Endothelial cell of umbilical vein (primary cell): Measurements from ENCODE around the gene PLA2G4B. TPM values are rescaled to one million over a fixed set of nuclear protein-coding genes. Genes with fewer than 3 reads are reported as not detected.

Experiments used
- BruUV-seq: library from RNA; stranded (reverse); fragments of 400-500 nt; replicated peaks from 2 replicates; lab custom pipeline; 2021; lab: Mats Ljungman, UMichigan
- CTCF ChIA-PET: fragments of 300-600, 350-600 bp; sonication (Branson Sonifier 250); formaldehyde crosslinking; loops from one replicate; lab custom pipeline; 2021; ENCODE audit warnings: antibody characterized with exemption, inconsistent platforms; lab: Charles Lee
- POLR2A ChIA-PET: fragments of 300-600, 350-600 bp; sonication (Branson Sonifier 250); formaldehyde crosslinking; loops from one replicate; lab custom pipeline; 2021; ENCODE audit warnings: antibody characterized with exemption, inconsistent platforms; lab: Charles Lee
- DNase-seq: peaks from one replicate; pipeline ENCODE4 v3.0.0-alpha.2; 2011; ENCODE audit warnings: low read depth, low spot score
- FAIRE-seq: peaks from 2 replicates; lab custom pipeline; 2011; peaks lifted over from hg19 to GRCh38; lab: Jason Lieb, UNC
- H2AFZ ChIP-seq: 2 replicates; pipeline ENCODE4 v1.6.0; 2012; ENCODE audit warnings: low read depth, low read length, control low read depth, inconsistent platforms
- H3K27ac ChIP-seq: 2 replicates; pipeline ENCODE4 v1.5.1; 2011; ENCODE audit warnings: low read depth, mild to moderate bottlenecking, control low read depth, low read length, moderate library complexity; ENCODE audit not compliant: insufficient read depth
- H3K27me3 ChIP-seq, 2 experiments: 2 replicates each; pipeline versions ENCODE4 v1.6.0 to v1.6.1; 2011; ENCODE audit warnings: low read length in 2 of 2, mixed read lengths in 1 of 2; ENCODE audit not compliant: control insufficient read depth in 2 of 2, insufficient read depth in 2 of 2
- H3K36me3 ChIP-seq, 2 experiments: 2 replicates in 1 of 2; 3 replicates in 1 of 2; pipeline ENCODE4 v1.5.1; 2011; ENCODE audit warnings: low read length in 2 of 2, mild to moderate bottlenecking in 1 of 2, moderate library complexity in 1 of 2; ENCODE audit not compliant: control insufficient read depth in 2 of 2, insufficient read depth in 2 of 2; ENCODE audit errors: extremely low read depth in 1 of 2
- H3K4me1 ChIP-seq: 3 replicates; pipeline ENCODE4 v1.5.1; 2011; ENCODE audit warnings: mild to moderate bottlenecking, low read length; ENCODE audit not compliant: control insufficient read depth, insufficient read depth; ENCODE audit errors: extremely low read depth
- H3K4me2 ChIP-seq: 2 replicates; pipeline ENCODE4 v1.6.1; 2011; ENCODE audit warnings: low read length, control low read depth, mixed read lengths; ENCODE audit not compliant: insufficient read depth
- H3K4me3 ChIP-seq, 3 experiments: fragments of 200-600 bp in 1 of 3; sonication (generic), shearing (Covaris generic) in 1 of 3; replicated peaks in 1 of 3; 2 replicates each; pipeline ENCODE4 v1.5.1; 2011 to 2016; ENCODE audit warnings: control low read depth in 3 of 3, low read length in 3 of 3, mild to moderate bottlenecking in 2 of 3, inconsistent platforms in 1 of 3, low read depth in 1 of 3, moderate library complexity in 1 of 3; ENCODE audit not compliant: insufficient read depth in 1 of 3
- H3K79me2 ChIP-seq: 2 replicates; pipeline ENCODE4 v1.6.0; 2012; ENCODE audit warnings: low read length, inconsistent platforms; ENCODE audit not compliant: control insufficient read depth, insufficient read depth
- H3K9ac ChIP-seq: replicated peaks from 2 replicates; pipeline ENCODE3; 2011; ENCODE audit warnings: low read length, control low read depth; ENCODE audit not compliant: insufficient read depth; ENCODE audit errors: extremely low read depth
- H3K9me1 ChIP-seq: replicated peaks from 3 replicates; pipeline ENCODE4 v1.6.0; 2011; ENCODE audit warnings: mild to moderate bottlenecking, low read length; ENCODE audit not compliant: control insufficient read depth, insufficient read depth; ENCODE audit errors: extremely low read depth
- H3K9me3 ChIP-seq: replicated peaks from 2 replicates; pipeline ENCODE4 v1.5.1; 2012; ENCODE audit warnings: low read length, inconsistent platforms; ENCODE audit not compliant: control insufficient read depth, insufficient read depth
- H4K20me1 ChIP-seq: replicated peaks from 2 replicates; pipeline ENCODE3; 2011; ENCODE audit warnings: mild to moderate bottlenecking, low read length; ENCODE audit not compliant: control insufficient read depth, insufficient read depth; ENCODE audit errors: extremely low read depth
- EZH2 ChIP-seq: IDR thresholded peaks from 2 replicates; pipeline ENCODE4 v1.6.1; 2012; ENCODE audit warnings: borderline replicate concordance, low read depth, mild to moderate bottlenecking, moderate library complexity, low read length, inconsistent platforms; ENCODE audit not compliant: severe bottlenecking
- FOS ChIP-seq: IDR thresholded peaks from 2 replicates; pipeline ENCODE4 v1.6.1; 2011; ENCODE audit warnings: mild to moderate bottlenecking, low read length, moderate library complexity, borderline replicate concordance; ENCODE audit not compliant: insufficient read depth
- GATA2 ChIP-seq: IDR thresholded peaks from 2 replicates; pipeline ENCODE4 v1.7.0; 2011; ENCODE audit warnings: low read depth, mild to moderate bottlenecking, moderate library complexity, mixed read lengths, low read length; ENCODE audit not compliant: insufficient read length, insufficient read depth
- JUN ChIP-seq: IDR thresholded peaks from 2 replicates; pipeline ENCODE4 v1.6.1; 2011; ENCODE audit warnings: borderline replicate concordance, low read depth; ENCODE audit not compliant: insufficient read length, insufficient read depth
- MYC ChIP-seq: IDR thresholded peaks from one replicate; pipeline ENCODE4 v1.6.1; 2011; ENCODE audit warnings: mild to moderate bottlenecking, low read depth, low read length
- POLR2A ChIP-seq: IDR thresholded peaks from 2 replicates; pipeline ENCODE4 v1.6.1; 2012; ENCODE audit warnings: low read depth, mild to moderate bottlenecking, control low read depth, low read length
- POLR2AphosphoS5 ChIP-seq: IDR thresholded peaks from 2 replicates; pipeline ENCODE4 v1.6.1; 2012; ENCODE audit warnings: low read depth, mild to moderate bottlenecking, control low read depth, low read length, moderate library complexity; ENCODE audit not compliant: insufficient read depth
- dilution Hi-C: fragments of 300-500 bp; cut with MboI; formaldehyde crosslinking; loops from one replicate; pipeline ENCODE4 v1.15.0; 2019; ENCODE audit warnings: low sequenced_read_pairs; ENCODE audit not compliant: extremely low pct_ligation_motif_present
- intact Hi-C: fragments of 100-400 bp; cut with micrococcal nuclease; formaldehyde crosslinking; loops from one replicate; pipeline ENCODE4 v1.10.0; 2022
- polyA plus RNA-seq, 4 experiments: library from polyadenylated mRNA; depleted of rRNA in 3 of 4; stranded (reverse) in 3 of 4; unstranded in 1 of 4; fragments of >200 nt; gene quantifications; 2 replicates each; pipeline versions ENCODE4 v1.2.1 to v1.2.3, GENCODE V29; 2011 to 2012; ENCODE audit warnings: missing spikeins in 1 of 4
- total RNA-seq: library from RNA; stranded (reverse); gene quantifications from 2 replicates; pipeline ENCODE4 v1.2.3, GENCODE V29; 2021
- TF ChIP-seq, protein P1 (sequence below), 2 donors: IDR thresholded peaks; 1 replicate in 1 of 2; 2 replicates in 1 of 2; pipeline ENCODE4 v1.5.1; 2011; ENCODE audit warnings: low read length in 2 of 2, mild to moderate bottlenecking in 2 of 2, moderate library complexity in 2 of 2, control low read depth in 1 of 2, inconsistent platforms in 1 of 2, low read depth in 1 of 2; ENCODE audit not compliant: insufficient read depth in 1 of 2; ENCODE audit errors: extremely low read depth in 1 of 2
- TF ChIP-seq, protein P2 (sequence below): IDR thresholded peaks from 2 replicates; pipeline ENCODE4 v1.6.1; 2011; ENCODE audit not compliant: insufficient read depth, insufficient read length

PLA2G4B gene
- total and polyA plus RNA-seq, 2 donors (not counting 3 experiments of a cell fraction or from before 2014, with no cell fraction given): 4.0 to 7.9 TPM

DNA sequence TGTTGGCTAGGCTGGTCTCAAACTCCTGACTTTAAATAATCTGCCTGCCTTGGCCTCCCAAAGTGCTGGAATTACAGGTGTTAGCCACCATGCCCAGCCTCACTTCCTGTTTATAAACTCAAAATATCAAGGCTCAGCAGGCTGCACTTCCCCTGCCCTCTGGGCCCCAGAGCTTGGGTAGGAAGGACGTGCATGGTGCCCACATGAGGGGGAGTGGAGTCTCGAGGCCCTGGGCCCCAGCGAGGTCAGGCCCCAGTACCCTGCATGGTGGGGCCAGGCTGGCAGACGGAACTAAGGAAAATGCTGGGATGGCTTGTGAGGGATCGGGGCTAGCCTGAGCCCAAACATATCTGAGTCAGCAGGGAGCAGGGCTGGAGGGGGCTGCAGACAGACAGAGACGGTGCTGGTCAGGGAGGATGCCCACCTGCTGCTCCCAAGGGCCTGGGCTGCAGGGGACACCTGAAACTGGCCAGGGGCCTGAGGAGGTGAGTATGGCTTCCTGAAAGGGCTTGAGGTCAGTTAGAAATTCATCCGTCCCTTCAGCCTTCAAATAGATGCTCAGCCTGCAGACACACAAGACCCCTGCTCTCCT lies 50.1 kb downstream of the PLA2G4B start:
- no TSS peak for BruUV-seq

More for the DNA sequence above, 50.1 kb downstream of the PLA2G4B start:
- Histone ChIP-seq H3K4me1 (no peaks in the 10 kb centered on the region), H3K9ac (no peak overlapping the region), H3K36me3 (peaks cover 2 to 24% of the 10 kb centered on the region in 2 experiments), H3K27ac (no peak overlapping the region), H3K9me3 (no peaks in the 10 kb centered on the region), H3K79me2 (no peaks in the 10 kb centered on the region), H3K4me3 (no peak overlapping the region), H3K27me3 (no peaks in the 10 kb centered on the region), H2AFZ (no peak overlapping the region), H4K20me1 (no peaks in the 10 kb centered on the region), H3K4me2 (no peak overlapping the region), H3K9me1 (no peaks in the 10 kb centered on the region)
- FAIRE-seq (no peak), DNase-seq (no peak)
- intact Hi-C loops: no loop called here
- ChIA-PET CTCF (no interaction called here), POLR2A (no interaction called here)
- dilution Hi-C loops: no loop called here
- TF ChIP-seq FOS (no peak), EZH2 (no peak), JUN (no peak), POLR2A (no peak), POLR2AphosphoS5 (no peak), MYC (no peak), GATA2 (no peak)
- TF ChIP-seq, protein P1, sequence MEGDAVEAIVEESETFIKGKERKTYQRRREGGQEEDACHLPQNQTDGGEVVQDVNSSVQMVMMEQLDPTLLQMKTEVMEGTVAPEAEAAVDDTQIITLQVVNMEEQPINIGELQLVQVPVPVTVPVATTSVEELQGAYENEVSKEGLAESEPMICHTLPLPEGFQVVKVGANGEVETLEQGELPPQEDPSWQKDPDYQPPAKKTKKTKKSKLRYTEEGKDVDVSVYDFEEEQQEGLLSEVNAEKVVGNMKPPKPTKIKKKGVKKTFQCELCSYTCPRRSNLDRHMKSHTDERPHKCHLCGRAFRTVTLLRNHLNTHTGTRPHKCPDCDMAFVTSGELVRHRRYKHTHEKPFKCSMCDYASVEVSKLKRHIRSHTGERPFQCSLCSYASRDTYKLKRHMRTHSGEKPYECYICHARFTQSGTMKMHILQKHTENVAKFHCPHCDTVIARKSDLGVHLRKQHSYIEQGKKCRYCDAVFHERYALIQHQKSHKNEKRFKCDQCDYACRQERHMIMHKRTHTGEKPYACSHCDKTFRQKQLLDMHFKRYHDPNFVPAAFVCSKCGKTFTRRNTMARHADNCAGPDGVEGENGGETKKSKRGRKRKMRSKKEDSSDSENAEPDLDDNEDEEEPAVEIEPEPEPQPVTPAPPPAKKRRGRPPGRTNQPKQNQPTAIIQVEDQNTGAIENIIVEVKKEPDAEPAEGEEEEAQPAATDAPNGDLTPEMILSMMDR (IDR thresholded peaks at IDR 0.05; ENCODE audit: extremely low read depth in 1 of 2, insufficient read depth in 1 of 2, low read depth in 1 of 2, low read length in 2 of 2): no peak
- TF ChIP-seq, protein P2, sequence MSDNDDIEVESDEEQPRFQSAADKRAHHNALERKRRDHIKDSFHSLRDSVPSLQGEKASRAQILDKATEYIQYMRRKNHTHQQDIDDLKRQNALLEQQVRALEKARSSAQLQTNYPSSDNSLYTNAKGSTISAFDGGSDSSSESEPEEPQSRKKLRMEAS: no peak
